Measurements from ENCODE around the gene SMARCA4. TPM values are rescaled to one million over a fixed set of nuclear protein-coding genes. Genes with fewer than 3 reads are reported as not detected.
"Not testable (repeated sequence)": the region's sequence is repeated elsewhere in the genome, so short reads cannot be mapped to it uniquely, and the experiment has no call there.

The SMARCA4 gene
- total RNA-seq, 4 donors from 2014 or later = 81.9 to 460 (median 118) TPM

- 83 to 96% methylated on average over 1 to 5 of the region's 5 CpGs for WGBS, 2 donors (ENCODE audit: low coverage in 1 of 2)
- Histone ChIP-seq H3K27ac (no peak overlapping the region), H3K4me1 (peaks cover 0 to 7% (median 6%) of the 10 kb centered on the region in 4 donors), H3K36me3 (peaks cover 0 to 49% (median 18%) of the 10 kb centered on the region in 4 donors), H3K4me3 (no peak overlapping the region), H3K9me3 (no peaks in the 10 kb centered on the region), H3K27me3 (no peaks in the 10 kb centered on the region)
- in situ Hi-C loops (cut with MboI; ENCODE audit: low pct_ligation_motif_present in 1 of 4, low pct_unique_long_range_greater_than_20kb in 1 of 4, low sequenced_read_pairs in 3 of 4) = no loop called here
- intact Hi-C loops (cut with DNase I; ENCODE audit: low total_unique reads) = no loop called here
- no peak for TF ChIP-seq POLR2AphosphoS5 (IDR thresholded peaks at IDR 0.05)
- TF ChIP-seq CTCF (IDR thresholded peaks at IDR 0.05) = no peak
- no peak for DNase-seq
These were observed 140.2 kb downstream of the SMARCA4 start for GRCh38 chr19:11101057-11101456.

- in situ Hi-C loops (cut with MboI; ENCODE audit: low pct_ligation_motif_present in 1 of 4, low pct_unique_long_range_greater_than_20kb in 1 of 4, low sequenced_read_pairs in 3 of 4) (no loop called here), intact Hi-C loops (cut with DNase I; ENCODE audit: low total_unique reads) (no loop called here)
- no peak for DNase-seq
- no peaks in the 10 kb centered on the region for H3K27me3 ChIP-seq
- H3K9me3 ChIP-seq = no peaks in the 10 kb centered on the region
- TF ChIP-seq CTCF (IDR thresholded peaks at IDR 0.05) = no peak
- TF ChIP-seq POLR2A (IDR thresholded peaks at IDR 0.05) = no peak
- TF ChIP-seq EP300 (IDR thresholded peaks at IDR 0.05; ENCODE audit: low read depth) = no peak
- no peak for TF ChIP-seq POLR2AphosphoS5 (IDR thresholded peaks at IDR 0.05)
- WGBS, 2 donors (ENCODE audit: low coverage in 1 of 2) = 72 to 89% methylated on average over 3 to 16 of the region's 16 CpGs
- H3K4me3 ChIP-seq = no peak overlapping the region
- peaks cover 0 to 65% (median 27%) of the 10 kb centered on the region in 4 donors for H3K36me3 ChIP-seq
- no peak overlapping the region for H3K27ac ChIP-seq
- no peaks in the 10 kb centered on the region for H3K4me1 ChIP-seq
These were observed 142.1 kb downstream of the SMARCA4 start for GRCh38 chr19:11102944-11103343.

- intact Hi-C loops (cut with DNase I; ENCODE audit: low total_unique reads); H3K9me3 ChIP-seq; H3K27ac ChIP-seq; H3K4me1 ChIP-seq; H3K4me3 ChIP-seq; DNase-seq; H3K27me3 ChIP-seq; in situ Hi-C loops (cut with MboI; ENCODE audit: low pct_ligation_motif_present in 1 of 4, low pct_unique_long_range_greater_than_20kb in 1 of 4, low sequenced_read_pairs in 3 of 4): not testable (repeated sequence)
- 89 to 94% methylated on average over 6 to 10 of the region's 10 CpGs for WGBS, 2 donors (ENCODE audit: low coverage in 1 of 2)
- H3K36me3 ChIP-seq = peaks cover 0 to 69% (median 30%) of the 10 kb centered on the region in 4 donors
These were observed 142.8 kb downstream of the SMARCA4 start for GRCh38 chr19:11103667-11104066.

- intact Hi-C loops (cut with DNase I; ENCODE audit: low total_unique reads) = no loop called here
- Histone ChIP-seq H3K27ac (no peak overlapping the region), H3K27me3 (no peaks in the 10 kb centered on the region), H3K9me3 (no peaks in the 10 kb centered on the region), H3K4me3 (no peak overlapping the region), H3K4me1 (no peaks in the 10 kb centered on the region), H3K36me3 (peaks cover 0 to 78% (median 32%) of the 10 kb centered on the region in 4 donors)
- in situ Hi-C loops (cut with MboI; ENCODE audit: low pct_ligation_motif_present in 1 of 4, low pct_unique_long_range_greater_than_20kb in 1 of 4, low sequenced_read_pairs in 3 of 4) = no loop called here
- 89% methylated on average over 36 of the region's 36 CpGs; no CpG with 5 or more reads in 1 of the 2 donors for WGBS, 2 donors (ENCODE audit: low coverage in 1 of 2)
- no peak for DNase-seq
- no peak for TF ChIP-seq POLR2A (IDR thresholded peaks at IDR 0.05)
- TF ChIP-seq CTCF (IDR thresholded peaks at IDR 0.05) = no peak
- TF ChIP-seq EP300 (IDR thresholded peaks at IDR 0.05; ENCODE audit: low read depth) = no peak
- no peak for TF ChIP-seq POLR2AphosphoS5 (IDR thresholded peaks at IDR 0.05)
These were observed 144.3 kb downstream of the SMARCA4 start for GRCh38 chr19:11105014-11105636.

GRCh38 chr19:11106477-11106876, 145.6 kb downstream of the SMARCA4 start:
- WGBS, 2 donors (ENCODE audit: low coverage in 1 of 2) = 81 to 89% methylated on average over 10 to 13 of the region's 13 CpGs
- in situ Hi-C loops (cut with MboI; ENCODE audit: low pct_ligation_motif_present in 1 of 4, low pct_unique_long_range_greater_than_20kb in 1 of 4, low sequenced_read_pairs in 3 of 4) = no loop called here
- Histone ChIP-seq H3K27me3 (no peaks in the 10 kb centered on the region), H3K4me1 (no peaks in the 10 kb centered on the region), H3K36me3 (peaks cover 0 to 77% (median 34%) of the 10 kb centered on the region in 4 donors), H3K27ac (peak overlapping the region in 3 of 4 donors; percentile 23 to 33 (median 30)), H3K9me3 (no peaks in the 10 kb centered on the region), H3K4me3 (no peak overlapping the region)
- no peak for TF ChIP-seq EP300 (IDR thresholded peaks at IDR 0.05; ENCODE audit: low read depth)
- TF ChIP-seq POLR2AphosphoS5 (IDR thresholded peaks at IDR 0.05) = peak; percentile 25 to 65 (median 65)
- peak; percentile 54 for DNase-seq
- intact Hi-C loops (cut with DNase I; ENCODE audit: low total_unique reads) = no loop called here
